HFF-Myc (cell line): ENCODE results near the gene CKAP2L.
A peak's percentile ranks its signal among the peaks of the same experiment; 100 is the strongest.

Experiments
- DNase-seq: peaks from one replicate; pipeline ENCODE4 v3.0.0-alpha.2; 2011; ENCODE audit warnings: low read depth; ENCODE audit errors: extremely low read depth
- H3K4me3 ChIP-seq: replicated peaks from 2 replicates; pipeline ENCODE4 v1.5.1; 2011; ENCODE audit warnings: low read depth, mild to moderate bottlenecking, control low read depth, low read length
- CTCF ChIP-seq: IDR thresholded peaks from 2 replicates; pipeline ENCODE4 v1.5.1; 2012; ENCODE audit warnings: mild to moderate bottlenecking, low read depth, low read length, control low read depth; ENCODE audit errors: missing control alignments

Gene CKAP2L

GRCh38 chr2:112764071-112765044, at the start of gene CKAP2L:
TSS of gene CKAP2L (minus strand) at chr2:112764609. CDS start at chr2:112764598, 11 bp downstream.
- TF ChIP-seq CTCF, result no peak
- peak; percentile 96 for DNase-seq
- peak within 1 kb of the TSS; percentile 76 for H3K4me3 ChIP-seq

- DNase-seq, result no peak
- no peak overlapping the region for H3K4me3 ChIP-seq
- no peak for TF ChIP-seq CTCF
Measured at GRCh38 chr2:112813280-112813966, 49.0 kb upstream of the CKAP2L start.

GRCh38 chr2:112812318-112813267, 48.2 kb upstream of the CKAP2L start:
- no peak for TF ChIP-seq CTCF
- H3K4me3 ChIP-seq, result no peak overlapping the region
- DNase-seq, result peak; percentile 89

GRCh38 chr2:112811841-112812306, 47.5 kb upstream of the CKAP2L start:
- peak; percentile 92 for DNase-seq

GRCh38 chr2:112811276-112811831, 46.9 kb upstream of the CKAP2L start:
- no peak for DNase-seq
- no peak overlapping the region for H3K4me3 ChIP-seq
- no peak for TF ChIP-seq CTCF

More at GRCh38 chr2:112811841-112812306, 47.5 kb upstream of the CKAP2L start:
- no peak overlapping the region for H3K4me3 ChIP-seq
- TF ChIP-seq CTCF, result no peak

- no peak overlapping the region for H3K4me3 ChIP-seq
- TF ChIP-seq CTCF, result no peak
- no peak for DNase-seq
Measured at GRCh38 chr2:112809112-112809511, 44.7 kb upstream of the CKAP2L start.
